ENCODE data around the gene SLC6A18.

The SLC6A18 gene

GRCh38 chr5:1205255-1206180 is 19.7 kb upstream of the SLC6A18 start:
- Histone ChIP-seq H3K9ac (ENCODE audit: low read length) (no peak overlapping the region), H3K4me1 (ENCODE audit: control insufficient read depth, insufficient read depth, low read length) (no peaks in the 10 kb centered on the region), H3K9me3 (ENCODE audit: control insufficient read depth, low read length) (no peaks in the 10 kb centered on the region), H3K36me3 (ENCODE audit: control insufficient read depth, insufficient read depth, low read length, severe bottlenecking) (no peaks in the 10 kb centered on the region), H3K27me3 (replicated peaks; ENCODE audit: control insufficient read depth, insufficient read depth, low read length) (peaks cover 58% of the 10 kb centered on the region), H3K4me3 (ENCODE audit: low read length) (no peak overlapping the region)
- DNase-seq (ENCODE audit: low read depth) = no peak

- Histone ChIP-seq H3K27me3 (replicated peaks; ENCODE audit: control insufficient read depth, insufficient read depth, low read length) (peaks cover 57% of the 10 kb centered on the region), H3K4me1 (ENCODE audit: control insufficient read depth, insufficient read depth, low read length) (no peaks in the 10 kb centered on the region), H3K4me3 (ENCODE audit: low read length) (no peak overlapping the region), H3K36me3 (ENCODE audit: control insufficient read depth, insufficient read depth, low read length, severe bottlenecking) (no peaks in the 10 kb centered on the region), H3K9me3 (ENCODE audit: control insufficient read depth, low read length) (no peaks in the 10 kb centered on the region), H3K9ac (ENCODE audit: low read length) (no peak overlapping the region)
- DNase-seq (ENCODE audit: low read depth) = no peak
These were observed 18.4 kb upstream of the SLC6A18 start for GRCh38 chr5:1206521-1207412.

GRCh38 chr5:1207555-1207954 is 17.6 kb upstream of the SLC6A18 start:
- H3K36me3 ChIP-seq (ENCODE audit: control insufficient read depth, insufficient read depth, low read length, severe bottlenecking) = no peaks in the 10 kb centered on the region
- DNase-seq (ENCODE audit: low read depth) = no peak
- H3K9ac ChIP-seq (ENCODE audit: low read length) = no peak overlapping the region
- peaks cover 53% of the 10 kb centered on the region for H3K27me3 ChIP-seq (replicated peaks; ENCODE audit: control insufficient read depth, insufficient read depth, low read length)
- no peaks in the 10 kb centered on the region for H3K4me1 ChIP-seq (ENCODE audit: control insufficient read depth, insufficient read depth, low read length)
- no peak overlapping the region for H3K4me3 ChIP-seq (ENCODE audit: low read length)
- no peaks in the 10 kb centered on the region for H3K9me3 ChIP-seq (ENCODE audit: control insufficient read depth, low read length)

- peaks cover 53% of the 10 kb centered on the region for H3K27me3 ChIP-seq (replicated peaks; ENCODE audit: control insufficient read depth, insufficient read depth, low read length)
- no peak for DNase-seq (ENCODE audit: low read depth)
- no peaks in the 10 kb centered on the region for H3K36me3 ChIP-seq (ENCODE audit: control insufficient read depth, insufficient read depth, low read length, severe bottlenecking)
- H3K4me3 ChIP-seq (ENCODE audit: low read length) = no peak overlapping the region
- H3K9me3 ChIP-seq (ENCODE audit: control insufficient read depth, low read length) = no peaks in the 10 kb centered on the region
- H3K9ac ChIP-seq (ENCODE audit: low read length) = no peak overlapping the region
- H3K4me1 ChIP-seq (ENCODE audit: control insufficient read depth, insufficient read depth, low read length) = no peaks in the 10 kb centered on the region
These were observed 16.9 kb upstream of the SLC6A18 start for GRCh38 chr5:1208221-1208742.

- H3K27me3 ChIP-seq (replicated peaks; ENCODE audit: control insufficient read depth, insufficient read depth, low read length) = peaks cover 47% of the 10 kb centered on the region
- DNase-seq (ENCODE audit: low read depth) = no peak
- H3K36me3 ChIP-seq (ENCODE audit: control insufficient read depth, insufficient read depth, low read length, severe bottlenecking) = no peaks in the 10 kb centered on the region
These were observed 16.3 kb upstream of the SLC6A18 start for GRCh38 chr5:1208743-1209488.

GRCh38 chr5:1209489-1209852 is 15.7 kb upstream of the SLC6A18 start:
- Histone ChIP-seq H3K36me3 (ENCODE audit: control insufficient read depth, insufficient read depth, low read length, severe bottlenecking) (no peaks in the 10 kb centered on the region), H3K4me3 (ENCODE audit: low read length) (no peak overlapping the region), H3K27me3 (replicated peaks; ENCODE audit: control insufficient read depth, insufficient read depth, low read length) (peaks cover 42% of the 10 kb centered on the region), H3K4me1 (ENCODE audit: control insufficient read depth, insufficient read depth, low read length) (no peaks in the 10 kb centered on the region), H3K9me3 (ENCODE audit: control insufficient read depth, low read length) (no peaks in the 10 kb centered on the region), H3K9ac (ENCODE audit: low read length) (no peak overlapping the region)
- DNase-seq (ENCODE audit: low read depth) = no peak

More at GRCh38 chr5:1208743-1209488, 16.3 kb upstream of the SLC6A18 start:
- Histone ChIP-seq H3K4me3 (ENCODE audit: low read length) (no peak overlapping the region), H3K9ac (ENCODE audit: low read length) (no peak overlapping the region), H3K4me1 (ENCODE audit: control insufficient read depth, insufficient read depth, low read length) (no peaks in the 10 kb centered on the region), H3K9me3 (ENCODE audit: control insufficient read depth, low read length) (no peaks in the 10 kb centered on the region)

- no peak overlapping the region for H3K9ac ChIP-seq (ENCODE audit: low read length)
- no peaks in the 10 kb centered on the region for H3K9me3 ChIP-seq (ENCODE audit: control insufficient read depth, low read length)
- H3K4me1 ChIP-seq (ENCODE audit: control insufficient read depth, insufficient read depth, low read length) = no peaks in the 10 kb centered on the region
- DNase-seq (ENCODE audit: low read depth) = no peak
- H3K27me3 ChIP-seq (replicated peaks; ENCODE audit: control insufficient read depth, insufficient read depth, low read length) = peaks cover 39% of the 10 kb centered on the region
- H3K4me3 ChIP-seq (ENCODE audit: low read length) = no peak overlapping the region
- no peaks in the 10 kb centered on the region for H3K36me3 ChIP-seq (ENCODE audit: control insufficient read depth, insufficient read depth, low read length, severe bottlenecking)
These were observed 15.0 kb upstream of the SLC6A18 start for GRCh38 chr5:1209896-1210776.

GRCh38 chr5:1210832-1211251 is 14.3 kb upstream of the SLC6A18 start:
- Histone ChIP-seq H3K36me3 (ENCODE audit: control insufficient read depth, insufficient read depth, low read length, severe bottlenecking) (no peaks in the 10 kb centered on the region), H3K4me1 (ENCODE audit: control insufficient read depth, insufficient read depth, low read length) (no peaks in the 10 kb centered on the region), H3K9ac (ENCODE audit: low read length) (no peak overlapping the region), H3K27me3 (replicated peaks; ENCODE audit: control insufficient read depth, insufficient read depth, low read length) (peaks cover 34% of the 10 kb centered on the region), H3K4me3 (ENCODE audit: low read length) (no peak overlapping the region), H3K9me3 (ENCODE audit: control insufficient read depth, low read length) (peaks cover 4% of the 10 kb centered on the region)
- no peak for DNase-seq (ENCODE audit: low read depth)

- Histone ChIP-seq H3K4me1 (ENCODE audit: control insufficient read depth, insufficient read depth, low read length) (no peaks in the 10 kb centered on the region), H3K9ac (ENCODE audit: low read length) (no peak overlapping the region), H3K4me3 (ENCODE audit: low read length) (no peak overlapping the region), H3K27me3 (replicated peaks; ENCODE audit: control insufficient read depth, insufficient read depth, low read length) (peaks cover 33% of the 10 kb centered on the region), H3K36me3 (ENCODE audit: control insufficient read depth, insufficient read depth, low read length, severe bottlenecking) (no peaks in the 10 kb centered on the region), H3K9me3 (ENCODE audit: control insufficient read depth, low read length) (peaks cover 6% of the 10 kb centered on the region)
- no peak for DNase-seq (ENCODE audit: low read depth)
These were observed 13.5 kb upstream of the SLC6A18 start for GRCh38 chr5:1211701-1212100.

- H3K9me3 ChIP-seq (ENCODE audit: control insufficient read depth, low read length) = peaks cover 6% of the 10 kb centered on the region
- no peak for DNase-seq (ENCODE audit: low read depth)
- H3K36me3 ChIP-seq (ENCODE audit: control insufficient read depth, insufficient read depth, low read length, severe bottlenecking) = no peaks in the 10 kb centered on the region
- peaks cover 37% of the 10 kb centered on the region for H3K27me3 ChIP-seq (replicated peaks; ENCODE audit: control insufficient read depth, insufficient read depth, low read length)
- no peaks in the 10 kb centered on the region for H3K4me1 ChIP-seq (ENCODE audit: control insufficient read depth, insufficient read depth, low read length)
- no peak overlapping the region for H3K4me3 ChIP-seq (ENCODE audit: low read length)
- H3K9ac ChIP-seq (ENCODE audit: low read length) = no peak overlapping the region
These were observed 12.9 kb upstream of the SLC6A18 start for GRCh38 chr5:1212271-1212670.

Data from adipocyte (in vitro differentiated cells).